Measurements from ENCODE around the gene CADM1. TPM values are rescaled to one million over a fixed set of nuclear protein-coding genes. Genes with fewer than 3 reads are reported as not detected.

CADM1 gene
- total and polyA plus RNA-seq, 4 donors = 13.0 to 40.6 (median 28.9) TPM

DNA sequence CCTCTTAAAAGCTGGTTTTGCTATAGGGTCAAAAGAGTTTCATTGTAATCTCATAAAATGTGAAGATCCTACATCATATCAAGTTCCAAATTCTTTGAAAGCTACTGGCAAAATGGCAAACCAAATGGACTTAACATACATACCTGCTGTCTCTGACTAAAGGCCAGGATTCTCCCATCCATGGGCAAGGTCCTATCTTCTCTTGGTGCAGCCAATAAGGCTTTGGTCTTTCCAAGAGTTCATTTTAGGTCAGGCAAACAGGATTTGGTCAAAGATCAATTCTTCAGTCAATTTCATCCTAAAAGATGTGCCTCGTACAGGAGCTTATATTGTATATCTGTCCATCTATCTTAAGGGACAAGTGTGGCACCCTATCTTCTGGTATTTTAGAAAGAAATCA, 49.7 kb downstream of the CADM1 start:
- Histone ChIP-seq H3K4me1 (ENCODE audit: control insufficient read depth in 4 of 4, insufficient read depth in 4 of 4, low read length in 3 of 4) (peaks cover 4 to 33% (median 24%) of the 10 kb centered on the region in 4 donors), H3K9me3 (ENCODE audit: control insufficient read depth in 4 of 4, low read length in 3 of 4) (no peaks in the 10 kb centered on the region), H3K27ac (ENCODE audit: low read depth in 1 of 2, low read length in 2 of 2) (no peak overlapping the region), H3K4me3 (ENCODE audit: low read depth in 1 of 3, low read length in 3 of 3) (peak overlapping the region in 1 of 3 donors; percentile 17), H3K9ac (ENCODE audit: low read depth in 1 of 2, low read length in 2 of 2) (no peak overlapping the region), H3K27me3 (ENCODE audit: control insufficient read depth in 4 of 4, insufficient read depth in 4 of 4, low read length in 3 of 4) (no peaks in the 10 kb centered on the region), H3K36me3 (ENCODE audit: control insufficient read depth in 4 of 4, insufficient read depth in 3 of 4, low read depth in 1 of 4, low read length in 3 of 4) (no peaks in the 10 kb centered on the region)
- 37% methylated on average over 1 of the region's 1 CpG for whole genome bisulfite sequencing
- TF ChIP-seq, protein P1, sequence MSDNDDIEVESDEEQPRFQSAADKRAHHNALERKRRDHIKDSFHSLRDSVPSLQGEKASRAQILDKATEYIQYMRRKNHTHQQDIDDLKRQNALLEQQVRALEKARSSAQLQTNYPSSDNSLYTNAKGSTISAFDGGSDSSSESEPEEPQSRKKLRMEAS (IDR thresholded peaks at IDR 0.05) = peak; percentile 21
- TF ChIP-seq GABPA (IDR thresholded peaks at IDR 0.05 in 1 of 2, conservative IDR thresholded peaks at IDR 0.05 in 1 of 2) (no peak), RAD21 (IDR thresholded peaks at IDR 0.05) (peak; percentile 27 to 44), JUND (IDR thresholded peaks at IDR 0.05) (peak; percentile 23 to 73), NR2F2 (IDR thresholded peaks at IDR 0.05) (no peak), FOXA1 (IDR thresholded peaks at IDR 0.05) (peak; percentile 44), YY1 (IDR thresholded peaks at IDR 0.05) (peak; percentile 80), HNF4A (conservative IDR thresholded peaks at IDR 0.05) (peak; percentile 93 to 96), FOXA2 (IDR thresholded peaks at IDR 0.05) (peak; percentile 64), HNF4G (IDR thresholded peaks at IDR 0.05) (peak; percentile 65), SP1 (IDR thresholded peaks at IDR 0.05) (peak; percentile 69), TAF1 (conservative IDR thresholded peaks at IDR 0.05) (no peak), RXRA (IDR thresholded peaks at IDR 0.05) (peak; percentile 92 to 95), EGR1 (IDR thresholded peaks at IDR 0.05; ENCODE audit: low read depth in 2 of 2) (no peak)
- TF ChIP-seq, protein P2, sequence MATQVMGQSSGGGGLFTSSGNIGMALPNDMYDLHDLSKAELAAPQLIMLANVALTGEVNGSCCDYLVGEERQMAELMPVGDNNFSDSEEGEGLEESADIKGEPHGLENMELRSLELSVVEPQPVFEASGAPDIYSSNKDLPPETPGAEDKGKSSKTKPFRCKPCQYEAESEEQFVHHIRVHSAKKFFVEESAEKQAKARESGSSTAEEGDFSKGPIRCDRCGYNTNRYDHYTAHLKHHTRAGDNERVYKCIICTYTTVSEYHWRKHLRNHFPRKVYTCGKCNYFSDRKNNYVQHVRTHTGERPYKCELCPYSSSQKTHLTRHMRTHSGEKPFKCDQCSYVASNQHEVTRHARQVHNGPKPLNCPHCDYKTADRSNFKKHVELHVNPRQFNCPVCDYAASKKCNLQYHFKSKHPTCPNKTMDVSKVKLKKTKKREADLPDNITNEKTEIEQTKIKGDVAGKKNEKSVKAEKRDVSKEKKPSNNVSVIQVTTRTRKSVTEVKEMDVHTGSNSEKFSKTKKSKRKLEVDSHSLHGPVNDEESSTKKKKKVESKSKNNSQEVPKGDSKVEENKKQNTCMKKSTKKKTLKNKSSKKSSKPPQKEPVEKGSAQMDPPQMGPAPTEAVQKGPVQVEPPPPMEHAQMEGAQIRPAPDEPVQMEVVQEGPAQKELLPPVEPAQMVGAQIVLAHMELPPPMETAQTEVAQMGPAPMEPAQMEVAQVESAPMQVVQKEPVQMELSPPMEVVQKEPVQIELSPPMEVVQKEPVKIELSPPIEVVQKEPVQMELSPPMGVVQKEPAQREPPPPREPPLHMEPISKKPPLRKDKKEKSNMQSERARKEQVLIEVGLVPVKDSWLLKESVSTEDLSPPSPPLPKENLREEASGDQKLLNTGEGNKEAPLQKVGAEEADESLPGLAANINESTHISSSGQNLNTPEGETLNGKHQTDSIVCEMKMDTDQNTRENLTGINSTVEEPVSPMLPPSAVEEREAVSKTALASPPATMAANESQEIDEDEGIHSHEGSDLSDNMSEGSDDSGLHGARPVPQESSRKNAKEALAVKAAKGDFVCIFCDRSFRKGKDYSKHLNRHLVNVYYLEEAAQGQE (IDR thresholded peaks at IDR 0.05) = peak; percentile 37
- TF ChIP-seq, protein P3, sequence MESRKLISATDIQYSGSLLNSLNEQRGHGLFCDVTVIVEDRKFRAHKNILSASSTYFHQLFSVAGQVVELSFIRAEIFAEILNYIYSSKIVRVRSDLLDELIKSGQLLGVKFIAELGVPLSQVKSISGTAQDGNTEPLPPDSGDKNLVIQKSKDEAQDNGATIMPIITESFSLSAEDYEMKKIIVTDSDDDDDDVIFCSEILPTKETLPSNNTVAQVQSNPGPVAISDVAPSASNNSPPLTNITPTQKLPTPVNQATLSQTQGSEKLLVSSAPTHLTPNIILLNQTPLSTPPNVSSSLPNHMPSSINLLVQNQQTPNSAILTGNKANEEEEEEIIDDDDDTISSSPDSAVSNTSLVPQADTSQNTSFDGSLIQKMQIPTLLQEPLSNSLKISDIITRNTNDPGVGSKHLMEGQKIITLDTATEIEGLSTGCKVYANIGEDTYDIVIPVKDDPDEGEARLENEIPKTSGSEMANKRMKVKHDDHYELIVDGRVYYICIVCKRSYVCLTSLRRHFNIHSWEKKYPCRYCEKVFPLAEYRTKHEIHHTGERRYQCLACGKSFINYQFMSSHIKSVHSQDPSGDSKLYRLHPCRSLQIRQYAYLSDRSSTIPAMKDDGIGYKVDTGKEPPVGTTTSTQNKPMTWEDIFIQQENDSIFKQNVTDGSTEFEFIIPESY (IDR thresholded peaks at IDR 0.05) = no peak
- TF ChIP-seq, protein P4, sequence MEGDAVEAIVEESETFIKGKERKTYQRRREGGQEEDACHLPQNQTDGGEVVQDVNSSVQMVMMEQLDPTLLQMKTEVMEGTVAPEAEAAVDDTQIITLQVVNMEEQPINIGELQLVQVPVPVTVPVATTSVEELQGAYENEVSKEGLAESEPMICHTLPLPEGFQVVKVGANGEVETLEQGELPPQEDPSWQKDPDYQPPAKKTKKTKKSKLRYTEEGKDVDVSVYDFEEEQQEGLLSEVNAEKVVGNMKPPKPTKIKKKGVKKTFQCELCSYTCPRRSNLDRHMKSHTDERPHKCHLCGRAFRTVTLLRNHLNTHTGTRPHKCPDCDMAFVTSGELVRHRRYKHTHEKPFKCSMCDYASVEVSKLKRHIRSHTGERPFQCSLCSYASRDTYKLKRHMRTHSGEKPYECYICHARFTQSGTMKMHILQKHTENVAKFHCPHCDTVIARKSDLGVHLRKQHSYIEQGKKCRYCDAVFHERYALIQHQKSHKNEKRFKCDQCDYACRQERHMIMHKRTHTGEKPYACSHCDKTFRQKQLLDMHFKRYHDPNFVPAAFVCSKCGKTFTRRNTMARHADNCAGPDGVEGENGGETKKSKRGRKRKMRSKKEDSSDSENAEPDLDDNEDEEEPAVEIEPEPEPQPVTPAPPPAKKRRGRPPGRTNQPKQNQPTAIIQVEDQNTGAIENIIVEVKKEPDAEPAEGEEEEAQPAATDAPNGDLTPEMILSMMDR (IDR thresholded peaks at IDR 0.05; ENCODE audit: low read depth, low read length, missing input control) = no peak
- TF ChIP-seq, protein P5, sequence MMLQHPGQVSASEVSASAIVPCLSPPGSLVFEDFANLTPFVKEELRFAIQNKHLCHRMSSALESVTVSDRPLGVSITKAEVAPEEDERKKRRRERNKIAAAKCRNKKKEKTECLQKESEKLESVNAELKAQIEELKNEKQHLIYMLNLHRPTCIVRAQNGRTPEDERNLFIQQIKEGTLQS (IDR thresholded peaks at IDR 0.05) = no peak
- no peak for DNase-seq (ENCODE audit: low spot score)

Data from liver (tissue), 9 donors.